Brain microvascular endothelial cell (primary cell): Measurements from ENCODE around the gene PDIA2.

Source experiments
- DNase-seq: peaks from one replicate; pipeline ENCODE4 v3.0.0-alpha.2; 2020
- H3K27ac ChIP-seq: fragments of 250-450 bp; sonication (Bioruptor Pico); 2 replicates; pipeline ENCODE4 v1.5.1; 2020; ENCODE audit warnings: mild to moderate bottlenecking, moderate library complexity
- H3K27me3 ChIP-seq: fragments of 250-450 bp; sonication (Bioruptor Pico); replicated peaks from 2 replicates; pipeline ENCODE4 v1.5.1; 2020; ENCODE audit warnings: mild to moderate bottlenecking
- H3K36me3 ChIP-seq: fragments of 250-450 bp; sonication (Bioruptor Pico); replicated peaks from 2 replicates; pipeline ENCODE4 v1.5.1; 2020; ENCODE audit warnings: mild to moderate bottlenecking
- H3K4me3 ChIP-seq: 2 replicates; pipeline ENCODE4 v1.5.1; 2011; ENCODE audit warnings: low read depth, mild to moderate bottlenecking, control low read depth, low read length, moderate library complexity
- in situ Hi-C: cut with HindIII; loops from 2 replicates; pipeline ENCODE4 v1.10.0; 2017; ENCODE audit warnings: low sequenced_read_pairs, low pct_ligation_motif_present
- TF ChIP-seq, protein P1 (sequence below): IDR thresholded peaks from 2 replicates; pipeline ENCODE4 v1.5.1; 2011; ENCODE audit warnings: low read depth, mild to moderate bottlenecking, moderate library complexity, low read length, control low read depth, inconsistent platforms; ENCODE audit errors: missing control alignments

Gene PDIA2

GRCh38 chr16:243348-243747 lies 39.6 kb upstream of the PDIA2 start:
- TF ChIP-seq, protein P1, sequence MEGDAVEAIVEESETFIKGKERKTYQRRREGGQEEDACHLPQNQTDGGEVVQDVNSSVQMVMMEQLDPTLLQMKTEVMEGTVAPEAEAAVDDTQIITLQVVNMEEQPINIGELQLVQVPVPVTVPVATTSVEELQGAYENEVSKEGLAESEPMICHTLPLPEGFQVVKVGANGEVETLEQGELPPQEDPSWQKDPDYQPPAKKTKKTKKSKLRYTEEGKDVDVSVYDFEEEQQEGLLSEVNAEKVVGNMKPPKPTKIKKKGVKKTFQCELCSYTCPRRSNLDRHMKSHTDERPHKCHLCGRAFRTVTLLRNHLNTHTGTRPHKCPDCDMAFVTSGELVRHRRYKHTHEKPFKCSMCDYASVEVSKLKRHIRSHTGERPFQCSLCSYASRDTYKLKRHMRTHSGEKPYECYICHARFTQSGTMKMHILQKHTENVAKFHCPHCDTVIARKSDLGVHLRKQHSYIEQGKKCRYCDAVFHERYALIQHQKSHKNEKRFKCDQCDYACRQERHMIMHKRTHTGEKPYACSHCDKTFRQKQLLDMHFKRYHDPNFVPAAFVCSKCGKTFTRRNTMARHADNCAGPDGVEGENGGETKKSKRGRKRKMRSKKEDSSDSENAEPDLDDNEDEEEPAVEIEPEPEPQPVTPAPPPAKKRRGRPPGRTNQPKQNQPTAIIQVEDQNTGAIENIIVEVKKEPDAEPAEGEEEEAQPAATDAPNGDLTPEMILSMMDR, result no peak
- no peaks in the 10 kb centered on the region for H3K27me3 ChIP-seq
- H3K27ac ChIP-seq, result no peak overlapping the region
- DNase-seq, result no peak
- no peak overlapping the region for H3K4me3 ChIP-seq
- H3K36me3 ChIP-seq, result no peaks in the 10 kb centered on the region
- in situ Hi-C loops, result no loop called here

GRCh38 chr16:245105-245504 lies 37.9 kb upstream of the PDIA2 start:
- TF ChIP-seq, protein P1, result no peak
- in situ Hi-C loops, result no loop called here
- no peak overlapping the region for H3K27ac ChIP-seq

DNA sequence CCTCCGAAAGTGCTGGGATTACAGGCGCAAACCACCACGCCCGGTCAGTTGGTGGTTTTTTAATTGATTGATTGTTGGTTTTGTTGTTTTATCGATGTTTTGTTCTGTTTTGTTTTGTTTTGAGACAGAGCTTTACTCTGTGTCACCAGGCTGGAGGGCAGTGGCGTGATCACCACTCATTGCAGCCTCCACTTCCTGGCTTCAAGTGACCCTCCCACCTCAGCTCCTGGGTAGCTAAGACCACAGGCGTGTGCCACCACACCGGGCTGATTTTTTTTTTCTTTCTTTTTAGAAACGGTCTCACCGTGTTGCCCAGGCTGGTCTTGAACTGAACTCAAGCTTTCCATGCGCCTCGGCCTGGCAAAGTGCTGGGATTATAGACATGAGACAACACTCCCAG lies 35.9 kb upstream of the PDIA2 start:
- TF ChIP-seq, protein P1, result no peak
- no peak overlapping the region for H3K4me3 ChIP-seq
- H3K36me3 ChIP-seq, result no peaks in the 10 kb centered on the region
- H3K27ac ChIP-seq, result no peak overlapping the region
- no peaks in the 10 kb centered on the region for H3K27me3 ChIP-seq
- DNase-seq, result no peak
- in situ Hi-C loops, result no loop called here

More at GRCh38 chr16:245105-245504, 37.9 kb upstream of the PDIA2 start:
- no peaks in the 10 kb centered on the region for H3K27me3 ChIP-seq
- H3K4me3 ChIP-seq, result no peak overlapping the region
- H3K36me3 ChIP-seq, result no peaks in the 10 kb centered on the region
- DNase-seq, result no peak

DNA sequence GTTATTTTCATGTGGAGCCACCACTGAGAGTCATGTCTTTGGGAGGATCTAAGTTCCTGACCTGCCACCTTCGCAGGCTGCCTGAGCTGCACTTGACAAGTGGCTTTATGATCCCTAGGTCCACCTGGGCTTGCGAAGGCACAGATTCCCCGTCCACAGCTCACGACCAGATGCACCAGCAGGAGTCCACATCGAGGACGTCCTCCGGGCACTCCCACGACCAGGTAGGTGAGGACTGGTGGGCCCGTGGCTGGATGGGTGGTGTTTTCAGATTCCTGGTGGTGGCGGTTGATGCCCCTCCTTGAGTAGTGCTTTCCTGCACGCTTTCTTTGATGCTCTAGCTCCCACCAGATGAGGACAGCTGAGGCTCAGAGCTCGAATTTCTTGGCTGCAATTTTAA lies 33.5 kb upstream of the PDIA2 start:
- DNase-seq, result no peak
- in situ Hi-C loops, result no loop called here
- Histone ChIP-seq H3K4me3 (no peak overlapping the region), H3K27ac (no peak overlapping the region), H3K36me3 (peaks cover 1% of the 10 kb centered on the region), H3K27me3 (no peaks in the 10 kb centered on the region)
- TF ChIP-seq, protein P1, result no peak

DNA sequence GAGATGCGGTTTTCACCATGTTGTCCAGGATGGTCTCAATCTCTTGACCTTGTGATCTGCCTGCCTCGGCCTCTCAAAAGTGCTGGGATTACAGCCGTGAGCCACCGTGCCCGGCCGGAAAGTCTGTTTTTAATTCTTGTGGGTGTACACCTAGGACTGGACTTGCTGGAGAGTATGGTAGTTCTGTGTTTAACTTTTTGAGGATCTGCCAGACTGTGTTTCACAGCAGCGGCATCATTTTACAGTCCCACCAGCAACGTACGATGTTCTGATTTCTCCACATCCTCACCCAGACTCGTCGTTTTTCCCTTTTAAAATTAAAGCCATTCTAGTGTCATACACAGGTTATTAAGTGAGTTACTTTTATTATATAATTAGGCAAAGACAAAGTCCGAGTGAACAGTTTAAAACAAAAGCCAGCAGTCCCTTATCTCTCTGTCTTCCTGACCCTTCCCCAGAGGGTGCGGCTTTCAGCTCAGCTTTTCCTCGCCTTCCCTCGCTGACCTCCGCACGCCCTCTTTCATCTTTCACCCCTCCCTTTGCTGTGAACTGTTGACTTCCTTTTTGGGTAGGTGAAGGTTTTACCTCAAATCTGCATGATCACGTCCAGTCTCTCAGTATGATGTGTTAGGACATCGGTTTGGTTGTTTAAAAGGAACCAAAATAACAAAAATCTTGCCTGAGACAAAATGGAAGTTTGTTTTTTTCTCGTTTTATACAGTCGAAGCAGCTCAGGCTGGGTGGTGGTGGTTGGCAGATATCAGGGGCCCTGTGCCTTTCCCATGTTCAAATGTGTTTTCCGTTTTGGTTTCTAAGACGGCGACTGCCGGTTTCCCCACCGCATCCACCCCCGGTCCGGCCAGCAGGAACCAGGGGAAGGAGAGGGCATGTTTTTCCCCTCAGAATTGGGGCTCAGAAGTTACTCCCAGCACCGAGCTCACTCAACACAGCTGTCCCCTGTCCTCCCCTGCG lies 30.3 kb upstream of the PDIA2 start:
- Histone ChIP-seq H3K36me3 (peaks cover 8% of the 10 kb centered on the region), H3K27ac (no peak overlapping the region), H3K4me3 (no peak overlapping the region), H3K27me3 (no peaks in the 10 kb centered on the region)
- in situ Hi-C loops, result no loop called here
- DNase-seq, result no peak
- TF ChIP-seq, protein P1, result no peak
